GM12874 (cell line): Measurements from ENCODE around the gene PKDCC.

Experiments
- TF ChIP-seq, protein P1 (sequence below): IDR thresholded peaks from 2 replicates; pipeline ENCODE4 v1.5.1; 2011; ENCODE audit warnings: low read depth, mild to moderate bottlenecking, control low read depth, low read length, moderate library complexity; ENCODE audit not compliant: insufficient read depth

The PKDCC gene

DNA sequence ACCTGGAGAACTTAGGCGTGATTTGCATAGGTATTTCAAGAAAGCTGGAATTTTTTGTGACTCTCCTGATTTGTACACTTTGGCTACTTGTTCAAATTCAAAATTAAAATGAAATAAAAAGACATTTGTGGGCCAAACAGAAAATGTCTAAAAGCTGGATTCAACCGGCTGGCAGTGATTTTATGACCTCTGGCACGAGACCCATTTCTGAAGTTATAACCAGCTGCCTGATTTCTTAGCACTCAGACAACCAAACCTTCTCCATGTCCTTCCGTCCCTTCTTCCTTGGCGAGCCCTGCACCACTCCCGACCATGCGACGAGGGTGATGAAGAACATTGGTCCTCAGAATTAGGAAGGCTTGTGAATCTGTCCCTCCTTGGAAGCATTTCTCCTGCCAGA lies 19.7 kb downstream of the PKDCC start:
- TF ChIP-seq, protein P1, sequence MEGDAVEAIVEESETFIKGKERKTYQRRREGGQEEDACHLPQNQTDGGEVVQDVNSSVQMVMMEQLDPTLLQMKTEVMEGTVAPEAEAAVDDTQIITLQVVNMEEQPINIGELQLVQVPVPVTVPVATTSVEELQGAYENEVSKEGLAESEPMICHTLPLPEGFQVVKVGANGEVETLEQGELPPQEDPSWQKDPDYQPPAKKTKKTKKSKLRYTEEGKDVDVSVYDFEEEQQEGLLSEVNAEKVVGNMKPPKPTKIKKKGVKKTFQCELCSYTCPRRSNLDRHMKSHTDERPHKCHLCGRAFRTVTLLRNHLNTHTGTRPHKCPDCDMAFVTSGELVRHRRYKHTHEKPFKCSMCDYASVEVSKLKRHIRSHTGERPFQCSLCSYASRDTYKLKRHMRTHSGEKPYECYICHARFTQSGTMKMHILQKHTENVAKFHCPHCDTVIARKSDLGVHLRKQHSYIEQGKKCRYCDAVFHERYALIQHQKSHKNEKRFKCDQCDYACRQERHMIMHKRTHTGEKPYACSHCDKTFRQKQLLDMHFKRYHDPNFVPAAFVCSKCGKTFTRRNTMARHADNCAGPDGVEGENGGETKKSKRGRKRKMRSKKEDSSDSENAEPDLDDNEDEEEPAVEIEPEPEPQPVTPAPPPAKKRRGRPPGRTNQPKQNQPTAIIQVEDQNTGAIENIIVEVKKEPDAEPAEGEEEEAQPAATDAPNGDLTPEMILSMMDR, result no peak

DNA sequence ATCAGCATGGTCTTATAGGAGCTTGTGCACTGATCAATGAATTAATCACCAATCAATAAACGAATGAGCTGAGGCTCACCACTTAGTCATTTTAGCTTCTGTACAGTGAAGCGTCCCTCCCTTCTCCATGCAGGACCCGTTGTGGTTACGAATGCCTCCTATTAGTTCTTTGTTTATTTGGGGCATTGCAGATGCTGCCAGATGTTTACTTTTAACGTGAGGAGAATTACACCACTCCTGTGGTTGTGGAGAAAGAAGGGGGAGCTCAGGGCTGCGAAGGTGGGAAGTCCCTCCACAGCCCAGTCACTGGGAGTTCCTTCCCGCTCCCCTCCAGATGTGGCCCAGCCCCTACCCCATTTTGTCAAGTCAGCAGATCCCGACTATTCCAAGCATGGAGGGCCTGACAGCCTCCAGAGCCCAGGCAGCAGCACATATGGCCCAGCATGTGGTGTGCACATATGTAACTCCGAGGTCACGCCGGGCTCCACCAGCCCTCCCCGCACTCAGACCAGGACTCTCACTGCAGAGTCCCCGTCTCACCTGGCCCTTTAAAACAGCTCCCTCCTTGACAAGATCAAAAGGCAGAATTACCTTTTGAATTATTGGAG lies 20.9 kb downstream of the PKDCC start:
- TF ChIP-seq, protein P1, result no peak

DNA sequence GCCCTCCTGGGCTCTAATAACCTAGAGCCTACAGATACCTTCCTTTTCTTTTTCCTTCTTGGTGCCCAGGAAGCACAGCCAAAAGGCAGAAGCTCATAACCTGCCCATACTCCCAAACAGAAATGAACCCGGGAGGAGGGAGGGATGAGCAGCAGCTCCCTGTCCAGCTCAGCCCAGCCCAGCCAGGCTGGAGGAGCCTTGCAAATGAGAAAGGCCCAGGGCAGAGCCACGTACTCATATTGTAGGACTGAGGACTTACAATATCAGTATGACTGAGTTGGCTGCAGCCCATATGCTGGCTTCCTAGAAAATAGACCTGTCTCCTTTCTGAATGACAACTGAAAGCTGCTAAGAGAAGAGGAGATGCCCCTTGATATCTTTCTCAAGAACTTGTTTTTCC lies 21.7 kb downstream of the PKDCC start:
- TF ChIP-seq, protein P1, result no peak

DNA sequence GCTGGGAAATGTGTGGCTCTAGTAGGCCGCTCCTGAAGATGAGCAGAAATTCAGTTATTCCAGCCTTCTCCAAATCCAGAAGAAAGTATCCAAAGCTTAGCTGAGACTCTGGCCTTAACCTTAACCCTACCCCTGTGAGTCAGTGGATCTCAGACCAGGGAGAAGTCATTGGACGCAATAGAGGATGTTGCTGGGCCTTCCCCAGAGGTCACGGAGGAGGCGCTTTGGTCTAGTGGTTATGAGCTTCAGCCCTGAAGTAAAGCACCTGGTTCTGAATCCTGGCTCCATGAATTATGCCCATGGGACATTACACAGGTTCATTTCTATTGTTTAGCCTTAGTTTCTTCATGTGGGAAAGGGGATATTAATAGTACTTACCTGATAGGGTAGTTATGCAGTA lies 24.0 kb downstream of the PKDCC start:
- TF ChIP-seq, protein P1, result no peak

DNA sequence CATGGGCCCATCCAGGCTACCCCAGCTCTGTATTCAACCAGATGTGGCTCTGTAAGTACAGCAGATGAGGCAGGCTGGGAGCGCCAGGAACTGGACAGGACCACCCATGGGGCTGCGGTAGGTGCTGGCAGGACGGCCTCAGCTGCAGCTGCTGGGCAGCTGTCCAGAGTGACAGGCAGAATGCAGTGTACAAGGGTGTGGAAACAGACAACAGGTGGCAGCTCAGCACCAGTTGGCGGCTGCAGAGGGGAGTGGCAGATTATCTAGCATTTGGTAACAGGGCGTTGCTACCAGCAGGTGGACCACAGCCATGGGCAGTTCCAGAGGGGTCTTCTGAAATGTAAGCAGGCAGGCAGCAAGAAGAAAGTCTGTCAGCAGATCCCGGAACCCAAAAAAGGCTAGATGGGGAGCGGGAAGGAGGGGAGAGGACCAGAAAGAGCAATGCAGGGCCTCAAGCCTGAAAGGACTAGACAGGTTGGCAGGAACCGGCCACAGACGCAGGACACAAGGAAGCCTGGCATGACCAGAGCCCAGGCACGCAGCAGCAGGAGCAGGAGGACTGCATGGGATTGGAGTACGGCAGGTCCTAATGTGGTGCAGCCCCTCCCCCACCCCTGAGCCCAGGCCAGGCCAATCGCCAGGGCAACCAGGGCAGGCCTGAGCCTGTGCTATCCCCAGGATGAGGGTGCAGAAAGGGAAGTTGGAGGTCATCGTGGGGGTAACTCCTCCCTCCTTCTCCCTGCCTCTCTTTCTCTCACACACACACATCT lies 24.7 kb downstream of the PKDCC start:
- TF ChIP-seq, protein P1, result no peak

DNA sequence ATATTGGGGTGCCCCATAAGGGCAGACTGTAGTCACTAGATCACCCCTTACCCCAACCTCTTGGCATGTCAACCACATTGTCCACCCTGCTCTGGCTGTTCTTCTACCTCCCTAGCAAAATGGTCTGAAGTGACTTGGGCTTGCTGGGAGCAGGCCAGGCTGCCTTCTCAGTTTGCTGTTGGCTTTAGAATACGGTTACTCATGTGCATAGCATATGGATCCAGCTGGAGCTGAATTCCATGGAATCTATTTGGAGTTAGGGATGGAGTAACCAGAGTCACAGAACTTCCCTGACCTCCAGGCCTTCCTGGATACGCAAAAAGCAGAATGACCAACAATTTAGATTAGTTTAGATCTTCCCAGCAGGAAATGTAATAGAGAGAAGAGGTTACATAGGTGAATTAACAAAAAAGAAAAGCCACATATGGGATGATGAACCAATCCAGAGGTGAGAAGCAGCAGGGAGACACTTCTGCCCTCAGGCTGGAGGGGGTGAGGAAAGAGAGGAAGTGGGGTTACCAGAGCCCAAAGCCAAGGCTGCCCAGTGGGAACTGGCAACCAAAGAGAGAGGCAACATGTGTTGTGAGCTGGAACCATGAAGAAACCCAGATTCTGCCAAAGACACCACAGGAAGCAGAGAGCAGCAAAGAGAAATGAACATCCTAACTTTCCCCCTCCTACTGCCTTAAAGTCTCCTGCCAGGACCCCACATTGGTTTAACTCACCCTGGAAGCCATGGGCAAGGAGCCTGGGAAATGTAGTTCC lies 26.1 kb downstream of the PKDCC start:
- TF ChIP-seq, protein P1, result no peak

DNA sequence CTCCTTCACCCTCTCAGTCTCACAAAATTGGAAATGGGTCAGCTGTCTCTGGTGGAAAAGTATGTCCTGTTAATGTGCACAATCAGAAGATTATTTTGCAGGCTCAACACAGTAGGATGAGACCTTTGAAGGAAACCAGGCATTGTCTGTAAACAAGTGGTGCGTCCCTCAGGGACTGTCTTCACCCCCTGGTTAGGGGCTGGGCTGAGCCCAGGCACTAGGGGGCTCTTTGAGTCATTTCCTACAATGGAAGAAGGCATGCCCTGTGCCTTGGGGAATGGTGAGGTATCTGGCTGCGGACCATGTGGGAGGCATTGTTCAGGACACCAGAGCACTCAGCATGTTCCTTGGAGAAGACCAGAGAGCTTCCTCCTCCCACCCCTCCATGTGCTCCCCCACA lies 26.8 kb downstream of the PKDCC start:
- TF ChIP-seq, protein P1, result 0 out of 2 replicates have a peak, but pooled peaks have one; percentile 8
